Muscle of leg (tissue), 16 donors: ENCODE measurements around the gene EDEM2. TPM values are rescaled to one million over a fixed set of nuclear protein-coding genes. Genes with fewer than 3 reads are reported as not detected.
"Not testable (repeated sequence)": the region's sequence is repeated elsewhere in the genome, so short reads cannot be mapped to it uniquely, and the experiment has no call there.

Experiments used
- DNase-seq: peaks from one replicate; pipeline ENCODE4 v3.0.0; 2013
- H3K27ac ChIP-seq: one replicate; pipeline ENCODE4 v1.5.1; 2013; ENCODE audit warnings: mild to moderate bottlenecking, low read length, control low read depth
- H3K27me3 ChIP-seq: one replicate; pipeline ENCODE4 v1.6.1; 2013; ENCODE audit warnings: low read length; ENCODE audit not compliant: control insufficient read depth, insufficient read depth
- H3K36me3 ChIP-seq: one replicate; pipeline ENCODE4 v1.6.1; 2013; ENCODE audit warnings: low read length; ENCODE audit not compliant: control insufficient read depth, insufficient read depth
- H3K4me1 ChIP-seq: one replicate; pipeline ENCODE4 v1.6.1; 2013; ENCODE audit warnings: low read length; ENCODE audit not compliant: control insufficient read depth, insufficient read depth
- H3K4me3 ChIP-seq: one replicate; pipeline ENCODE4 v1.5.1; 2013; ENCODE audit warnings: low read length, control low read depth
- H3K9me3 ChIP-seq: replicated peaks from 2 replicates; pipeline ENCODE4 v1.6.1; 2013; ENCODE audit warnings: low read depth, low read length; ENCODE audit not compliant: control insufficient read depth
- WGBS: methylation state at CpG from one replicate; pipeline ENCODE4 v1.1.5; 2013; ENCODE audit warnings: missing lambda C conversion rate; ENCODE audit not compliant: insufficient coverage; 5-methylcytosine and 5-hydroxymethylcytosine counted together
- long read RNA-seq, 11 donors: transcript quantifications; one replicate each; lab custom pipeline, GENCODE V29; 2026
- polyA plus RNA-seq, 8 donors: library from polyadenylated mRNA; unstranded; fragments of 120-200 nt; gene quantifications; one replicate each; pipeline versions ENCODE4 v1.2.1 to v1.2.3, GENCODE V29; 2013; ENCODE audit warnings: inconsistent platforms in 1 of 8, low replicate concordance in 1 of 8; ENCODE audit not compliant: insufficient read length in 8 of 8, insufficient read depth in 1 of 8
- total RNA-seq: library from RNA; stranded (reverse); fragments of 120-200 nt; gene quantifications from one replicate; pipeline ENCODE4 v1.2.4, GENCODE V29; 2013

EDEM2 gene, protein sequence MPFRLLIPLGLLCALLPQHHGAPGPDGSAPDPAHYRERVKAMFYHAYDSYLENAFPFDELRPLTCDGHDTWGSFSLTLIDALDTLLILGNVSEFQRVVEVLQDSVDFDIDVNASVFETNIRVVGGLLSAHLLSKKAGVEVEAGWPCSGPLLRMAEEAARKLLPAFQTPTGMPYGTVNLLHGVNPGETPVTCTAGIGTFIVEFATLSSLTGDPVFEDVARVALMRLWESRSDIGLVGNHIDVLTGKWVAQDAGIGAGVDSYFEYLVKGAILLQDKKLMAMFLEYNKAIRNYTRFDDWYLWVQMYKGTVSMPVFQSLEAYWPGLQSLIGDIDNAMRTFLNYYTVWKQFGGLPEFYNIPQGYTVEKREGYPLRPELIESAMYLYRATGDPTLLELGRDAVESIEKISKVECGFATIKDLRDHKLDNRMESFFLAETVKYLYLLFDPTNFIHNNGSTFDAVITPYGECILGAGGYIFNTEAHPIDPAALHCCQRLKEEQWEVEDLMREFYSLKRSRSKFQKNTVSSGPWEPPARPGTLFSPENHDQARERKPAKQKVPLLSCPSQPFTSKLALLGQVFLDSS
- 9.4 TPM for total RNA-seq
- polyA plus RNA-seq, result 10 to 100 TPM in 3 of 8 donors, 1 to 10 TPM in 5; 7.4 to 10.8 (median 9.5) TPM
- long read RNA-seq, donor 1, result 0 reads
- long read RNA-seq, donor 2, result 0 reads
- long read RNA-seq, donor 3, partial matches to known transcripts, result 0 of 3 reads
- long read RNA-seq, donor 3, other reads (novel, unspliced or antisense), result 0 of 3 reads
- long read RNA-seq, donor 4, partial matches to known transcripts, result 51 of 73 reads
- long read RNA-seq, donor 4, other reads (novel, unspliced or antisense), result 21 of 73 reads
- long read RNA-seq, donor 5, partial matches to known transcripts, result 0 of 3 reads
- long read RNA-seq, donor 5, other reads (novel, unspliced or antisense), result 0 of 3 reads
- long read RNA-seq, donor 6, partial matches to known transcripts, result 0 of 4 reads
- long read RNA-seq, donor 6, other reads (novel, unspliced or antisense), result 0 of 4 reads
- long read RNA-seq, donor 7, partial matches to known transcripts, result 0 of 2 reads
- long read RNA-seq, donor 7, other reads (novel, unspliced or antisense), result 0 of 2 reads
- long read RNA-seq, donor 8, partial matches to known transcripts, result 0 of 1 reads
- long read RNA-seq, donor 8, other reads (novel, unspliced or antisense), result 0 of 1 reads
- long read RNA-seq, donor 9, partial matches to known transcripts, result 0 of 1 reads
- long read RNA-seq, donor 9, other reads (novel, unspliced or antisense), result 0 of 1 reads
- long read RNA-seq, donor 10, partial matches to known transcripts, result 0 of 4 reads
- long read RNA-seq, donor 10, other reads (novel, unspliced or antisense), result 0 of 4 reads
- long read RNA-seq, donor 11, partial matches to known transcripts, result 7 of 39 reads
- long read RNA-seq, donor 11, other reads (novel, unspliced or antisense), result 32 of 39 reads

DNA sequence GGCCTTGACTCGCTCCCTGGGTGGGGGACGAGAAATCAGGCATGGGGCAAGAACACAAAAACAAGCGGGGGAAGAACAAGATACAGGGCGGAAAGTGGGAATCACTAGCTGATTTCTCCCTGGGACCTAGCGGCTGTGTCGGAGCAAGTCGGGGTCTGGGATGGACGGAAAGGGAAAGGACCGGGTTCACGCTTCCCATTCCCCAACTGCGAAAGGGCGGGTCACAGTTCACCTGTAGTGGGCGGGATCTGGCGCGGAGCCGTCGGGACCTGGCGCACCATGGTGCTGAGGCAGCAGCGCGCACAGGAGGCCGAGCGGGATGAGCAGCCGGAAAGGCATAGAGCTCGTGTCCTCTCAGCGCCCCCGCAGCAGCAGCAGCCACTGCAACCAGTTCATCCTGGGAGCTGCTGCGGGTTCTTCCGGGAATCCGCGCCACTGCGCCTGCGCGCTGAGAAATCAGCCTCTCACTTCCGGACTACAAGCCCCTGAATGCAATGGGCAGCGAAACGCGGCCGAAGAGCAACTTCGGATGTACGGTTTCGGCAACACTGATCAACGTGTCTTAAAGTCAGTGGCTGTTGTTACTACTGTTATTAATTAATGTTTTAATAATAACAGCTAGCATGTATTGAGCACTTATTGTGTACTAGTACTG lies at the start of gene EDEM2:
Gene EDEM2 (minus strand): TSS at position 417 of the 655 bp plus-strand sequence. CDS start 78 bp downstream, at position 339.
- Histone ChIP-seq H3K36me3 (peaks cover 8% of the 10 kb centered on the region), H3K4me1 (peaks cover 25% of the 10 kb centered on the region), H3K4me3 (peak within 1 kb of the TSS; percentile 82), H3K27ac (peak within 1 kb of the TSS; percentile 80), H3K27me3 (no peaks in the 10 kb centered on the region), H3K9me3 (no peaks in the 10 kb centered on the region)
- DNase-seq, result peak; percentile 97
- WGBS, result 0% methylated on average over 32 of the region's 42 CpGs

DNA sequence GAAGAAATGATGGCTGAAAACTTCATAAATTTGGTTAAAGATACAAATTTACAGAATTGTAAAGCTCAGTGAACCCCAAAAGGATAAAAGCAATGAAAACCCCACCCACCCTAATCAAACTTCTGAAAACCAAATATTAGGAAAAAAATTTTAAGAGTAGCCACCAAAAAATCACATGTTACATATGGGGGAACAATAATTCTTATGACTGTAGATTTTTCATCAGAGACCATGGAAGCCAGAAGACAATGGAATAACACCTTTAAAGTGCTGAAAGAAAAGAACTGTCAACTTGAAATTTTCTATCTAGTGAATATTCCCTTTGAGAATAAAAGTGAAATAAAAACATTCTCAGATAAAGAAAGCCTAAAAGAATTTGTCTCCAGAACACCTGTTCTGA lies 49.2 kb upstream of the EDEM2 start:
- no peaks in the 10 kb centered on the region for H3K4me1 ChIP-seq
- no peak for DNase-seq

GRCh38 chr20:35193031-35193791 lies 46.1 kb upstream of the EDEM2 start:
- H3K27ac ChIP-seq, H3K4me3 ChIP-seq, DNase-seq, H3K9me3 ChIP-seq, H3K4me1 ChIP-seq, H3K27me3 ChIP-seq, H3K36me3 ChIP-seq: not testable (repeated sequence)
- 94% methylated on average over 3 of the region's 9 CpGs for WGBS

More for the DNA sequence above, 49.2 kb upstream of the EDEM2 start:
- H3K4me3 ChIP-seq, result no peak overlapping the region
- H3K36me3 ChIP-seq, result no peaks in the 10 kb centered on the region
- no peak overlapping the region for H3K27ac ChIP-seq
- no peaks in the 10 kb centered on the region for H3K27me3 ChIP-seq
- H3K9me3 ChIP-seq, result peaks cover 17% of the 10 kb centered on the region

DNA sequence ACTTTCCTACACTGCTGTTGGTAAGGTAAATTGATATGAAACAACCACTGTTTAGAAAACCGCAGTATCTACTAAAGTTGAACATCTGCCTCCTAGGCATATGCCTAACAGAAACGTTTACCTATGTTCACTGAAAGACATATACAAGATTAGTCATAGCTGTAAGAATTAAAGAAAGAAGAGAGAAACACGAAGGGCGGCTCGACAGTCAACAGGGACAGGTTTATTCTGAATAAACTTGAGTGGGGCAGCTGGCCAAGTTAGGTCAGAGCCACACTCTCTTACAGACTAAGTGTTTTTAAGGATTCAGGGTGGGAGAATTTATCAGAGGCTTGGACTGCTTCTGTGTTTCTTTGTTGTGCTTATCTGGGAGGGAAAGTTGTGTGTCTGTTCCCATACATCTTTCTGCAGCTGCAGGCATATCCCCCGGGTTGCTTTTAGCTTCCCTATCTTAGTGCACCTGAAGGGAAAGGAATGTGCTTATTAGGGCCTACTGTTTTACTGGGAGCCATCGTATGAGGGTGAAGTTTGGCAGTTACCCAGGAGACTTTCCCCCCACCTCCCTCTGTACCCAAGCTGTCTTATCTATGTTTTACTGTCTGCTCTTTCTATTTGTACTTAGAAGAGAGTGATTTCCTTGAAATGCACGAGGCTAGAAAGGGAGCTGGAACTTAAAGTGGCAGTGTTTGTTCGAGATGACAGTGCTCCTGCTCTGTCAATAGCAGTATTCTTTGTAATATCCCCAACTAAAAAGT lies 45.2 kb upstream of the EDEM2 start:
- H3K27me3 ChIP-seq, result no peaks in the 10 kb centered on the region
- H3K4me1 ChIP-seq, result no peaks in the 10 kb centered on the region
- H3K27ac ChIP-seq, result no peak overlapping the region
- WGBS, result no CpG with 5 or more reads among the region's 9 CpGs
- H3K36me3 ChIP-seq, result no peaks in the 10 kb centered on the region
- peaks cover 8% of the 10 kb centered on the region for H3K9me3 ChIP-seq
- no peak for DNase-seq
- H3K4me3 ChIP-seq, result no peak overlapping the region

DNA sequence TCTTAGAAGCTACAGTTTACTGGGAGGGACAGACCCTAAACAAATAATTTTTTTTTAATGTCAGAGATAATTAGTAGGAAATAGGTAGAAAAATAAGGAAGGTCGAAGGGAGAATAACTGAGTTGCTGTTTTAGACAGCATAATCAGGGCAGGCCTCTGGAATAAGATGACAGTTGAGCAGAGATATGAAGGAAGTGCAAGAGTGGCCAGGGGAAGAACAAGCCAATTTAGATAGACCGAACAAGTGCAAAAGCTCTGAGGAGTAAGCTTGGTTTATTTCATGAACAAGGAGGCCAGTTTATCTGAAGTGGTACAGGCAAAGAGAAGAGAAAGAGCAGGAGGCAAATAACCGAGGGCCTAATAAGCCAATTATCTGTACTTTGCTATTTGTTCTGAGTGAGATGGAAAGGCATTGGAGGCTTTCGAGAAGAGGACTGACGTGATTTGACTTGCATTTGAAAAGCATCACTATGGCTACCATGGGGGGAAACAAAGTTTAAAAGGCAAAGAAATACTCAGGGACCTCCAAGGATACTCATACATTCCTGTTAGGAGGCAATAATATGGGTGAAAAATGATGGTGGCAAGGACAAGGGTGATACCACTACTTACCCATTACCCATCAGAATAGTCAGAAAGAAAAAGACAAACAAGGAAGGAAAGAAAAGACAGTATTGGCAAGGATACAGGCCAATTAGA lies 44.4 kb upstream of the EDEM2 start:
- Histone ChIP-seq H3K36me3 (no peaks in the 10 kb centered on the region), H3K4me3 (no peak overlapping the region), H3K27ac (no peak overlapping the region), H3K27me3 (no peaks in the 10 kb centered on the region), H3K9me3 (peaks cover 2% of the 10 kb centered on the region), H3K4me1 (no peaks in the 10 kb centered on the region)
- 76% methylated on average over 3 of the region's 5 CpGs for WGBS
- DNase-seq, result no peak

DNA sequence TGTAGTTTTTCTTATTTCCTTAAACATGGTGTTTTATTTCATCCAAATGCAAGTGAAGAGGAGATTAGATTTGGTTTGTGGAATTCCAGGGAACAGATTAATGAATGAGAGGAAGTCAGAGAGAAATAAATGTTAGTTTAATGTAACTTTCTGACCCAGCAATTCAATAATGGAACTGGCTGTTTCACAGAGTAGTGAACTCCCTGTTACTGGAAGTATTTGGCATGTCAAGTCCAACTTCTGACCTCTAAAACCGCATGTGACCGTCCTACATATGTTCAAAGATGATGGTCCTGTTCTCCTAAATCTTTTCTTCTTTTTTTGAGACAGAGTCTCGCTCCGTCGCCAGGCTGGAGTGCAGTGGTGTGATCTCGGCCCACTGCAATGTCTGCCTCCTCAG lies 43.4 kb upstream of the EDEM2 start:
- no peak overlapping the region for H3K4me3 ChIP-seq
- no peaks in the 10 kb centered on the region for H3K36me3 ChIP-seq
- DNase-seq, result no peak
- H3K9me3 ChIP-seq, result no peaks in the 10 kb centered on the region
- 87% methylated on average over 3 of the region's 6 CpGs for WGBS
- no peaks in the 10 kb centered on the region for H3K4me1 ChIP-seq
- H3K27ac ChIP-seq, result no peak overlapping the region
- H3K27me3 ChIP-seq, result no peaks in the 10 kb centered on the region

GRCh38 chr20:35189223-35189622 lies 42.1 kb upstream of the EDEM2 start:
- WGBS, result 78% methylated on average over 4 of the region's 8 CpGs

DNA sequence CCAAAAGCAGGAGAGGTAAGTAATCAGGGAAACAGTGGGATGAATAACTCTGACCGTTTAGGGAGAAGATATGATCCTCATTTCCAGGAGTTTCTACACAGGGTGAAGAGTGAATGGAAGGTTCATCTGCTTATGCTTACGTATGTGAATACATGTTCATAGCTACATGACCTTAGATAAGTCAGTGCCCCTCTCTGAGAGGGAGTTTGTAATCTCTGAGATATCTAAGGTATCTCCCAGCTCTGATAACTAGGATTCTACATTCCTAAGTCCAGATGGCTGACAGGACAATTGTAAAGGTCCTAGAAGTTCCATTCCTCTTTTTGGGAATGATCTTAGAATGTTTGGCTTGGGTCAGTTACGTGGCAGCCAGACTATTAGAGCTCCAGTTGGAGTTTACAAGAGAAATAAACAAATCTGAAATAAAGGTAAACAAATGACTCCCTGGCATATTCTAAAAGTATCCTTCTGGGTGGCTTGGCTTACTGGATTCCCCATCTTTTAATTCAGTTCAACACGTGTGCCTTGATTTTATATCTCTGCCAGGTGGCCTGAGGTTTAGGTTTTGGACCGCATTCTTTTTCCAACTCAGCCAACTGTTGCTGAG lies 40.6 kb upstream of the EDEM2 start:
- Histone ChIP-seq H3K36me3 (no peaks in the 10 kb centered on the region), H3K9me3 (no peaks in the 10 kb centered on the region), H3K27ac (no peak overlapping the region), H3K4me1 (no peaks in the 10 kb centered on the region), H3K27me3 (no peaks in the 10 kb centered on the region), H3K4me3 (no peak overlapping the region)
- no peak for DNase-seq
- WGBS, result no CpG with 5 or more reads among the region's 5 CpGs

More at GRCh38 chr20:35189223-35189622, 42.1 kb upstream of the EDEM2 start:
- not testable (repeated sequence) for H3K4me3 ChIP-seq, H3K36me3 ChIP-seq, H3K9me3 ChIP-seq, H3K27ac ChIP-seq, DNase-seq, H3K4me1 ChIP-seq, H3K27me3 ChIP-seq
